Liver (tissue), 9 donors: ENCODE data around the gene PPP2R3B. TPM values are rescaled to one million over a fixed set of nuclear protein-coding genes. Genes with fewer than 3 reads are reported as not detected.

Source experiments
- DNase-seq: peaks from one replicate; pipeline ENCODE4 v3.0.0-alpha.2; 2017; ENCODE audit warnings: low spot score
- H3K27ac ChIP-seq, 2 donors: one replicate each; pipeline ENCODE4 v1.7.0; 2013; ENCODE audit warnings: inconsistent platforms in 2 of 2, low read length in 2 of 2, control low read depth in 1 of 2, low read depth in 1 of 2, mild to moderate bottlenecking in 1 of 2
- H3K27me3 ChIP-seq, 4 donors: one replicate each; pipeline versions ENCODE4 v1.6.1 to v1.7.0; 2013; ENCODE audit warnings: low read length in 3 of 4, inconsistent platforms in 1 of 4, mild to moderate bottlenecking in 1 of 4, moderate library complexity in 1 of 4; ENCODE audit not compliant: control insufficient read depth in 4 of 4, insufficient read depth in 4 of 4
- H3K36me3 ChIP-seq, 4 donors: one replicate each; pipeline versions ENCODE4 v1.6.1 to v1.7.0; 2013; ENCODE audit warnings: low read length in 3 of 4, mild to moderate bottlenecking in 3 of 4, low read depth in 1 of 4, moderate library complexity in 1 of 4; ENCODE audit not compliant: control insufficient read depth in 4 of 4, insufficient read depth in 3 of 4
- H3K4me1 ChIP-seq, 4 donors: one replicate each; pipeline versions ENCODE4 v1.6.1 to v1.7.0; 2013; ENCODE audit warnings: low read length in 3 of 4, mild to moderate bottlenecking in 3 of 4, moderate library complexity in 1 of 4; ENCODE audit not compliant: control insufficient read depth in 4 of 4, insufficient read depth in 4 of 4
- H3K4me3 ChIP-seq, 3 donors: one replicate each; pipeline versions ENCODE4 v1.6.1 to v1.7.0; 2013; ENCODE audit warnings: low read length in 3 of 3, control low read depth in 1 of 3, low read depth in 1 of 3, mild to moderate bottlenecking in 1 of 3
- H3K9ac ChIP-seq, 2 donors: one replicate each; pipeline ENCODE4 v1.7.0; 2013; ENCODE audit warnings: low read length in 2 of 2, mild to moderate bottlenecking in 2 of 2, moderate library complexity in 2 of 2, control low read depth in 1 of 2, low read depth in 1 of 2
- H3K9me3 ChIP-seq, 4 donors: one replicate each; pipeline versions ENCODE4 v1.6.1 to v1.7.0; 2013; ENCODE audit warnings: low read length in 3 of 4; ENCODE audit not compliant: control insufficient read depth in 4 of 4
- CTCF ChIP-seq: fragments of 150-350 bp; IDR thresholded peaks from 2 replicates; pipeline ENCODE4 v1.5.1; 2017; ENCODE audit warnings: improper control_type of control experiment, low read depth, low read length; ENCODE audit not compliant: missing input control
- EGR1 ChIP-seq, 2 donors: IDR thresholded peaks; 2 replicates each; pipeline ENCODE4 v1.6.1; 2016 to 2018; ENCODE audit warnings: antibody characterized with exemption in 2 of 2, low read depth in 2 of 2
- FOXA1 ChIP-seq: IDR thresholded peaks from 2 replicates; pipeline ENCODE4 v1.6.1; 2016; ENCODE audit warnings: antibody characterized with exemption
- FOXA2 ChIP-seq: IDR thresholded peaks from 2 replicates; pipeline ENCODE4 v1.6.1; 2016; ENCODE audit warnings: antibody characterized with exemption
- GABPA ChIP-seq, 2 donors: IDR thresholded peaks in 1 of 2; conservative IDR thresholded peaks in 1 of 2; 2 replicates each; pipeline ENCODE4 v1.6.1; 2016; ENCODE audit warnings: antibody characterized with exemption in 2 of 2, mild to moderate bottlenecking in 1 of 2, moderate library complexity in 1 of 2
- HNF4A ChIP-seq, 2 donors: conservative IDR thresholded peaks; 2 replicates each; pipeline ENCODE4 v1.6.1; 2016; ENCODE audit warnings: antibody characterized with exemption in 2 of 2, mild to moderate bottlenecking in 2 of 2
- HNF4G ChIP-seq: IDR thresholded peaks from 2 replicates; pipeline ENCODE4 v1.6.1; 2016; ENCODE audit warnings: antibody characterized with exemption
- JUND ChIP-seq, 2 donors: IDR thresholded peaks; 2 replicates each; pipeline ENCODE4 v1.6.1; 2016; ENCODE audit warnings: antibody characterized with exemption in 2 of 2
- NR2F2 ChIP-seq: IDR thresholded peaks from 2 replicates; pipeline ENCODE4 v1.6.1; 2016; ENCODE audit warnings: antibody characterized with exemption
- RAD21 ChIP-seq, 2 donors: IDR thresholded peaks; 2 replicates each; pipeline ENCODE4 v1.6.1; 2016; ENCODE audit warnings: antibody characterized with exemption in 2 of 2, mild to moderate bottlenecking in 2 of 2
- REST ChIP-seq: IDR thresholded peaks from 2 replicates; pipeline ENCODE4 v1.6.1; 2016; ENCODE audit warnings: antibody characterized with exemption, mild to moderate bottlenecking
- RXRA ChIP-seq, 2 donors: IDR thresholded peaks; 2 replicates each; pipeline ENCODE4 v1.6.1; 2017 to 2018; ENCODE audit warnings: antibody characterized with exemption in 2 of 2, mild to moderate bottlenecking in 1 of 2
- SP1 ChIP-seq: IDR thresholded peaks from 2 replicates; pipeline ENCODE4 v1.6.1; 2018; ENCODE audit warnings: antibody characterized with exemption, mild to moderate bottlenecking
- TAF1 ChIP-seq: conservative IDR thresholded peaks from 2 replicates; pipeline ENCODE4 v1.6.1; 2016; ENCODE audit warnings: antibody characterized with exemption, mild to moderate bottlenecking
- YY1 ChIP-seq: IDR thresholded peaks from 2 replicates; pipeline ENCODE4 v1.6.1; 2016; ENCODE audit warnings: antibody characterized with exemption, mild to moderate bottlenecking
- ZBTB33 ChIP-seq: IDR thresholded peaks from 2 replicates; pipeline ENCODE4 v1.6.1; 2016; ENCODE audit warnings: antibody characterized with exemption
- WGBS: extraction: QIAGEN DNeasy Blood & Tissue Kit; methylation state at CpG from one replicate; pipeline ENCODE4 v1.1.7; 2013; 5-methylcytosine and 5-hydroxymethylcytosine counted together
- polyA plus RNA-seq, 2 donors: library from polyadenylated mRNA; stranded (reverse) in 1 of 2; unstranded in 1 of 2; fragments of 200-250 nt in 1 of 2; fragments of >200 nt in 1 of 2; fragmentation: Nextera tagmentation in 1 of 2; extraction: Ambion mirVana in 1 of 2; gene quantifications; one replicate each; pipeline versions ENCODE4 v1.2.1 to v1.2.3, GENCODE V29; 2013 to 2015
- total RNA-seq, 2 donors: library from RNA; depleted of rRNA; stranded (reverse); fragments of >200 nt; gene quantifications; one replicate each; pipeline ENCODE4 v1.2.3, GENCODE V29; 2014
- TF ChIP-seq, protein P1 (sequence below): IDR thresholded peaks from 2 replicates; pipeline ENCODE4 v1.6.1; 2016; ENCODE audit warnings: antibody characterized with exemption
- TF ChIP-seq, protein P2 (sequence below): IDR thresholded peaks from 2 replicates; pipeline ENCODE4 v1.6.1; 2016; ENCODE audit warnings: antibody characterized with exemption
- donor health status: healthy.
- donor health status: healthy.
- donor health status: healthy.
- donor health status: healthy.
- donor health status: healthy.

PPP2R3B gene
- total and polyA plus RNA-seq, 4 donors = 1.2 to 8.2 (median 4.3) TPM

DNA sequence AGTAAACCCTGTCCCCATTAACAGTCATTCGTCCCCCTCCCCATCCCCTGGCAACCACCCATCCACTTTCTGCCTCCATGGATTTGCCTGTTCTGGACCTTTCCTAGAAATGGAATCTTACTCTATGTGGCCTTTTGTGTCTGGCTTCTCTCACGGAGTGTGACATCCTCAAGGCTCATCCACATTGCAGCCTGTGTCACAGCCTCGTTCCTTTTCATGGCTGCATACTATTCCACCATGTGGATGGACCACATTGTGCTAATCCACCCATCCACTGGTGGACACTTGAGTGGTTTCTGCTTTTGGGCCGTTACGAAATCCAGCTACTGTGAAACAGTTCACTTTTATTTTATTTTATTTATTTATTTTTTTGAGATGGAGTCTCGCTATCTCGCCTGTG is 8.1 kb upstream of the PPP2R3B start:
- H3K4me3 ChIP-seq = no peak overlapping the region
- no peak overlapping the region for H3K27ac ChIP-seq
- H3K4me1 ChIP-seq = no peaks in the 10 kb centered on the region
- DNase-seq = no peak
- TF ChIP-seq JUND (IDR thresholded peaks at IDR 0.05) = no peak
- TF ChIP-seq RXRA (IDR thresholded peaks at IDR 0.05) = no peak
- H3K27me3 ChIP-seq = no peaks in the 10 kb centered on the region
- WGBS = 94% methylated on average over 7 of the region's 7 CpGs
- H3K9me3 ChIP-seq = no peaks in the 10 kb centered on the region
- H3K9ac ChIP-seq = no peak overlapping the region
- no peaks in the 10 kb centered on the region for H3K36me3 ChIP-seq

- 85% methylated on average over 7 of the region's 7 CpGs for WGBS
- Histone ChIP-seq H3K9me3 (no peaks in the 10 kb centered on the region), H3K4me3 (no peak overlapping the region), H3K27ac (no peak overlapping the region), H3K9ac (no peak overlapping the region), H3K36me3 (no peaks in the 10 kb centered on the region), H3K4me1 (peaks cover 0 to 3% (median 3%) of the 10 kb centered on the region in 4 donors), H3K27me3 (no peaks in the 10 kb centered on the region)
- no peak for DNase-seq
- TF ChIP-seq HNF4G = no peak
- TF ChIP-seq, protein P1, sequence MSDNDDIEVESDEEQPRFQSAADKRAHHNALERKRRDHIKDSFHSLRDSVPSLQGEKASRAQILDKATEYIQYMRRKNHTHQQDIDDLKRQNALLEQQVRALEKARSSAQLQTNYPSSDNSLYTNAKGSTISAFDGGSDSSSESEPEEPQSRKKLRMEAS = no peak
- TF ChIP-seq GABPA (IDR thresholded peaks at IDR 0.05 in 1 of 2, conservative IDR thresholded peaks at IDR 0.05 in 1 of 2) = no peak
- no peak for TF ChIP-seq SP1
- no peak for TF ChIP-seq YY1
- TF ChIP-seq JUND (IDR thresholded peaks at IDR 0.05) = no peak
- no peak for TF ChIP-seq EGR1 (IDR thresholded peaks at IDR 0.05; ENCODE audit: low read depth in 2 of 2)
- TF ChIP-seq FOXA2 = no peak
- TF ChIP-seq RXRA (IDR thresholded peaks at IDR 0.05) = no peak
- TF ChIP-seq RAD21 (IDR thresholded peaks at IDR 0.05) = no peak
- no peak for TF ChIP-seq CTCF
- TF ChIP-seq FOXA1 = no peak
- TF ChIP-seq REST = no peak
- TF ChIP-seq HNF4A (conservative IDR thresholded peaks at IDR 0.05) = no peak
- no peak for TF ChIP-seq ZBTB33
- TF ChIP-seq, protein P2, sequence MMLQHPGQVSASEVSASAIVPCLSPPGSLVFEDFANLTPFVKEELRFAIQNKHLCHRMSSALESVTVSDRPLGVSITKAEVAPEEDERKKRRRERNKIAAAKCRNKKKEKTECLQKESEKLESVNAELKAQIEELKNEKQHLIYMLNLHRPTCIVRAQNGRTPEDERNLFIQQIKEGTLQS = no peak
- TF ChIP-seq TAF1 = no peak
- no peak for TF ChIP-seq NR2F2
These were observed 5.8 kb upstream of the PPP2R3B start for GRCh38 chrX:392575-392846.
